ENCODE measurements around the gene PLPPR4.
"Not testable (repeated sequence)": the region's sequence is repeated elsewhere in the genome, so short reads cannot be mapped to it uniquely, and the experiment has no call there.

Gene PLPPR4

DNA sequence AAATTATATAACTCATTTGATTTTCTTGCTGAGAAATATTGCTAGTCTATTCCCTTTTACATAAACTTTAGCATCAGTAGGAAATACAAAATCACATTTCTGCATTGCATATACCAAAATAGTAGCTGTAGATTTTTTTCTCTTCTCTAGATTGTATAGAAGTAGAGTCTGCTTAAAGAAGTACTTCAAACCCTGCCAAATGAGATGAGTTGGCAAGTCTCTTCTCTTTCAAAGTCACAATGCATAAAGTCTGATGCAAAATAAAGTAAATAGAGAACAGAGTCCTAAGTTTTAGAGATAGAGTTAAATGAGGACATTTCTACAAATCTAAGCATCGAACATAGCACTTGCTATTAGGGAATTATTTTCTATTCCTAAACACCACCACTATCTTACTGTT lies 6.4 kb downstream of the PLPPR4 start:
- no peak for DNase-seq

- no peak for DNase-seq
These were observed 7.0 kb downstream of the PLPPR4 start for GRCh38 chr1:99271249-99271648.

GRCh38 chr1:99277066-99277465 lies 12.8 kb downstream of the PLPPR4 start:
- no peak for DNase-seq

DNA sequence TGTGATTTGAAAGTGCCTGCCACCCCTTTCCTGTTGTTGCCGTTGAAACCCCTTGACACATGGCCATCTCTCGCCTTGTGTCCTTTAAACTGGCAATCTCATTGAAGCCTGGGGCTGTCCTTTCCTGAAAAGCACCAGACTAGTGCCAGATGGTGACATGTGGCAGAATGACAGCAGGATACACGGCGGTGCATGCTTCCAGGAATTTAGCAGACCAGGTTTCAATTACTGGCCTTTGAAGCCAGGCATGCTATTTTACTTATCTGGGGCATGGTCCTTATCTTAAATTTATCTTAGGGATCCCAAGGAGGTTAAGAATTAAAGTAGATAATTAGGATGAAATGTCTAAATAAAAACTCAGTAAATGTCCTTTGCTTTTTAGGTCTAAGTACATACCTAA lies 15.2 kb downstream of the PLPPR4 start:
- DNase-seq, result no peak

GRCh38 chr1:99281105-99281504 lies 16.8 kb downstream of the PLPPR4 start:
- DNase-seq, result no peak

DNA sequence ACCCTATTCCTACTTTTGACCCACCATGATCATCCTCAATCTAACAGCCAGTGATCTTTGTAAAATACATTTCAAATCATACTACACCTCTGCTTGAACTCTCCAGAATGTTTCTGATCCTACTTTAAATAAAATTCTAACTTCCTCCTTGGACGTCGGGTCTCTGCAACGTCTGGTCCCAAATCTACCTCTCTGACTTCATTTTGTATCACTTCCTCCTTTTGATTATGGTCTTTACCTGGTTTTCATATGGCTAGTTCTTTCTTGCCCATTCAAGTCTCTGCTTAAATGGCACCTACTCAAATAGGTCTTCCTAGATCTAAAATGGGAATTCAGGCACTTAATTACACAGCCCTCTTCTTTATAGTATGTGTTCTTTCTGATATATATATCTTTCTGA lies 18.2 kb downstream of the PLPPR4 start:
- no peak for DNase-seq

GRCh38 chr1:99283521-99283920 lies 19.2 kb downstream of the PLPPR4 start:
- not testable (repeated sequence) for DNase-seq

DNA sequence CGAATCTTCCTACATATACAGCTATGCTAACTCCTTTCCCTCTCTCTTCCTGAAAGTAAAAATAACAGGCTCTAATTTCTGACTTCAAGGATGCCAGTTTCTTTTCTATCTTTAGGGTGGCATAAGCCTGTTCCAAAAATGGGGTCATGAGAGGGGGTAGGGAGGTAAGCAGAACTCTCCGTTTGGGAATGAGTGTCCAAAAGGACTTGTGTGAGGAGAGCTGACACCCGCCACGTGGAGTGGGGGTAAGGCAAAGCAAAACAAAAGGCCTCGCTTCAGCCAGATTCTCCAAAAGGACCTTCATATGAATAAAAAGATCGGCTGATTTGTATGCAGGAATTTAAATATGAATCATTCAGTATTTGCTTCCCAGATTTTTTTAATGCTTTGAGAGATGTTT lies 28.6 kb downstream of the PLPPR4 start:
- DNase-seq, result no peak

DNA sequence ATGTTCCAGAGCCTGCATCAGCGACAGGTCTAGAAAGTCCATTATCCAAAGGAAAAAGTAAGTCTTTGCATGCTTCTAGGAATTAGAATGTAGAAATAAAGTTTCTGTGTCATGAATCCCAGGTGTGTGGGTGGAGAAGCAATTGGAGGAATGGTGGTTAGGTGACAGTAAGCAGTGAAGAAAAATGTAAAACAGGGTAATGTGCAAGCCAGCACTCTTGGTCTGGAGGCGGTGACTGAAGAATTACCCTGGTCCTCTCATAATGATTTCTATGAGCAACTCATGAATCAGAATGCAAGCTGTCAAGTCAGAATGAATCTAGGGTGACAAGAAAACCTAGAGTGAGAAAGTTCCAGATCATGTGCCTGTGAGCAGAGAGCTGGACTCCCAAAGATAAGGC lies 33.6 kb downstream of the PLPPR4 start:
- DNase-seq, result no peak

DNA sequence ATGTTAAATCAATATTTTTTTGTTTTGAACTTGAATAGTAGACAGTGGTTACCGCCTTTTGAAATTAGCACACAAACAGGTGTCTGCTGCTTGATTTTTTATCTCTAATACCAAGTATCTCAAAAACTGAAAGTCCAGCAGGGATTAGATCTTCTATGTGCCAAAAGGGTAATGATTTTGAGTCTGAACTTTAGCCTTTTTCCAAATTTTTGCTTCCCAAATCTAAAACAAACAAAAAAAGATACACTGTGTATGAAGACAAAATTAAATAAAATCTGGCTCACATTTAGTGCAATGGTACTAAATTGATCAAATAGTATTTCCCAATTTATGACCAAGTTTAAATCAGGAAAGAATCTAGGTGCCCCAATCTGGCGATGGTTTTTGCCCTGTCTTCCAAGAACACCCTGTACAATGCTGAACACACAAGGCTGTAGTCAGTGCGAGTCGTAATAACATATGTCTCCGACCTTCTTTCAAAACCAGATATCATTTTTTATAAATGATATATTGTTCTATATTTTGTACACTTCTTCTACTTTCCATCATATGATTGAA lies 40.5 kb downstream of the PLPPR4 start:
- no peak for DNase-seq

GRCh38 chr1:99305626-99306025 lies 41.3 kb downstream of the PLPPR4 start:
- no peak for DNase-seq

- no peak for DNase-seq
These were observed 41.8 kb downstream of the PLPPR4 start for GRCh38 chr1:99306056-99306455.

GRCh38 chr1:99306644-99307043 lies 42.4 kb downstream of the PLPPR4 start:
- no peak for DNase-seq

DNA sequence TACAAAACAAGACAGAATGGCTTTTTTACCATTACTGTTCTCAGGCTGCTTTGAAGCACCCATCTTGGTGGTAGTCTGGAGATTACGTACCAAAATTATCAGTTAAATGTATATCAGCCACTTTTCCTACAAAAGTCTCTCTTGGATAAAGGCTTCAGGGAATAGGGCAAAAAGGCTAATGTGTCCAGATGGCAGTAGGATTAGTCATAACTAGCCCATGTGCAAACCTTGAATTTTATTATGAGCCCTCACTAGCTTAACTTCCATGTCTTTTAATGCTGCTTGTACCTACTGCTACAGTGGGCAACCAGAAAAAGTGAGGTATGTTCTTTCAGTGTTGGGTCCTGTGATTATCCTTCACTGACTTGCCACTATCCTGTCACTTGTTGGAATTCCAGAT lies 51.0 kb downstream of the PLPPR4 start:
- no peak for DNase-seq

GRCh38 chr1:99326215-99326949 lies 62.1 kb downstream of the PLPPR4 start:
- DNase-seq, result no peak

GRCh38 chr1:99327357-99327756 lies 63.1 kb downstream of the PLPPR4 start:
- no peak for DNase-seq

DNA sequence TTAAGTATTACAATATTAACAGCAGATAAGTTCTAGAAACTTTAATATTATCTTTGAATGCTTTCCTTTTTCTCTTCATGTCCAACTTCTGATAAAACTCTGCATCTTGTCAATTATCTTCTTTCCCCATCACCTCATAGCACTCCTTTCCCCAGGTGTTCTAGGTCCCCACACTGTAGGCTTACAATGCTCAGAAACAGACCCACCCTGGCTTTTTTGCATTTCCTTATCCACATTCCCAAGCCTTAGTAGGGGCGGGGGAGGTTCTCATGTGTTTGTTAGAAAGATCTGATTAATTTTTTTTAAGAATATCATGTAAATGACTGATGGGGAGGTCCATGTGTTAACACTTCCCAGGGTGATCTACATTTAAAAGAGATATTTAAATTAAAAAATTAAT lies 63.9 kb downstream of the PLPPR4 start:
- no peak for DNase-seq

DNA sequence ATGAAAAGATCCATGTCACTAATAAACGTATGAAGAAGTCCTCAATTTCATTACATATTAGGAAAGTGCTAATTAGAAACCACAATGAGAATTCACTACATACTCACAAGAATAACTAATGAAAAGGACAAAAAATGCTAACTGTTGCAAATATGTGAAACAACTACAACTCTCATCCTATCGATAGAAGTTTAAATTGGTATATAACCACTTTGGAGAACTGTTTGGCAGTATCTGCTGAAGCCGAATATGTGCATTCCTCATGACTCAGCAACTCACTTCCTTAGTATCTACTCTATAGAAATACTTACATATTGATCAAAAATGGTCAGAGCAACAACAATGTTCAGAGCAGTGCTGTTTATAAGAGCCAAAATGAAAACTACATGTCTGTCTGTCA lies 66.8 kb downstream of the PLPPR4 start:
- no peak for DNase-seq

DNA sequence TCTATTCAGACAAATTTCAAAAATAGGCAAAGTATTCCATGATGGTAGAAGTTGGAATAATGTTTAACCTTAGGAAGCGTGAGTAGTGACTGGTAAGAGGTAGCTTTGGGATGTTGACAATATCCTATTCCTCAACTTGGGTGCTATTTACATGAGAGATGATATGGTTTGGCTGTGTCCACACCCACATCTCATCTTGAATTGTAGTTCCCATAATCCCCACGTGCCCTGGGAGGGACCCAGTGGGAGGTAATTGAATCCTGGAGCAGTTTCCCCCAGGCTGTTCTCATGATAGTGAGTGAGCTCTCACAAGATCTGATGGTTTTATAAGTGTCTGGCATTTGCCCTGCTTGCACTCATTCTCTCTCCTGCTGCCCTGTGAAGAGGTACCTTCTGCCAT lies 67.3 kb downstream of the PLPPR4 start:
- DNase-seq, result no peak

- no peak for DNase-seq
These were observed 68.3 kb downstream of the PLPPR4 start for GRCh38 chr1:99332561-99332960.

- no peak for DNase-seq
These were observed 70.7 kb downstream of the PLPPR4 start for GRCh38 chr1:99334991-99335390.

DNA sequence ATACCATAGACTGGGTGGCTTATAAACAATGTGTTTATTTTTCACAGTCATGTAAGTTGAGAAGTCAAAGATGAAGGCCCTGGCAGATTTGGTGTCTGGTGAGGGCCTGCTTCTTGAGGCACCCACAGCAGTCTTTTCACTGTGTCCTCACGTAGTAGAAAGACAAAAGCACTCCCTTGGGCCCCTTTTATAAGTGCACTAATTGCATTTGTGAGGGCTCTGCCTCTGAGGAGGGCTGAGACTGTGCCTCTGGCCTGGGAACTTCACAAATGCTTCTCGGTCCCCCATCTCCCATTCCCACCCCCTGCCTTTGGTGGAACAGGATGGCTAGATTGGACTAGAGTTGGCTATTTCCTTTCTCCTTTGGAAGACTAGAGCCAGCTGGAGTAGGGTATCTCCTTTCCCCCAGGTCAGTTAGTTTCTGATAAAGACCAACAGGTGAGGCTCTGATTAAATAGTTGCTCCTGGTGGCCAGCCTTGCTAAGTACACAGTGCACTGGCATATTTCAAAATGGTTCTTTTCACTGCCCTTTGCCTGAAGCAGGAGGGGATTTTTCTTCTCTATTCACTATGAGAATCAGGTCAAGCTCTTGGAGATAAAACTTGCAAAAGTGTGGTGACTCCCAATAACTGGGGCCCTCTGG lies 82.9 kb downstream of the PLPPR4 start:
- no peak for DNase-seq

DNA sequence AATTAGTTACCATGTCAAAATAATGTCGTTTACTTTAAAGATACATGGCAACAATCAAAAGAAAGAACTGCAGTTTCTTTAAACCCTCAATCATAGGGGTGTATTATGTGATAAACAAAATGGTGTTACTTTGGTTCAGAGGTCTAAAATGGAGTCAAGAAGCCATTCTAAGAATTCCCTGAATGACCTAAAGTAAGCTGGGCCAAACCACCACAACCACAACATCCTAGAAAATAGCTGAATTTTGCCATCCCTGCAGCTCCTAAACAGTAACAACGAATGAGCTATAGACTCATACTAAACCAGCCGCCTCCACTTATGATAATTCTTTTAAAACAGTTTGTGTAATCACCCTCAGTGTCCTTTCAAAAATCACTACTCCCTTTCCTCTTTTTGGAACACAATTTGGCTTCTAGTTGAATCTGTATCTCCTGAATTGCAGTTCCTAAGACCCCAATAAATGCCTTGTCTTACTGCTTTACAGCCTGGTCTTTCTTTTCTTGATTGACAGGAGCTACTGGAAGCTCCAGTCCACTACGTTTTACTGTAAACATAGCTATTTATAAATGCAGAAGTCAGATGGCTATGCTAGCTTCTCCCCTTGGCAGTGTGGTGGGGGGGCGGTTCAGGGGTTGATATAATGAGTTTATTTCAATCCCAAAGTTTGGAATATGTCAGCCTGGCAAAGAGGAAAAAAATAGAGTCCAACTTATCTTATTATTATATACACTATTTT lies 84.3 kb downstream of the PLPPR4 start:
- DNase-seq, result no peak

GRCh38 chr1:99352821-99353220 lies 88.5 kb downstream of the PLPPR4 start:
- DNase-seq, result no peak
